HG03159 (cell line): ENCODE measurements around the gene PRM3.
A peak's percentile ranks its signal among the peaks of the same experiment; 100 is the strongest.
"Not testable (repeated sequence)": the region's sequence is repeated elsewhere in the genome, so short reads cannot be mapped to it uniquely, and the experiment has no call there.

ENCODE experiments used
- ATAC-seq: cut with Tn5 transposase; IDR thresholded peaks from one replicate; pipeline ENCODE4 v1.9.1; 2021; ENCODE audit warnings: mild to moderate bottlenecking, moderate library complexity; ENCODE audit not compliant: unreplicated experiment

The PRM3 gene

DNA sequence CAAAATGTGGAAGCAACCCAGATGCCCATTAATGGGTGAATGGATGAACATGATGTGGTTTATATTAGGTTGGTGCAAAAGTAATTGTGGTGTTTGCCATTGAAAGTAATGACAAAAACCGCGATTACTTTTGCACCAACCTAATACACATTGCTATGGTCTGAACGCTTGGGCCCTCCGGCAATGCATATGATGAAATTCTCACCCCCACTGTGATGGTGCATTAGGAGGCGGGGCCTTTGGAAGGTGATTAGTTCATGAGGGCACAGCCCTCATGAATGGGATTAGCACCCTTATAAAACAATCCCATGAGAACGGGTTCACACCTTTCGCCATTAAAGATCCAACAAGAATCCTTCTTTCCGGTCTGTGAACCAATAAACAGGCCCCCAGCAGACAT is 33.0 kb upstream of the PRM3 start:
- ATAC-seq: no peak

DNA sequence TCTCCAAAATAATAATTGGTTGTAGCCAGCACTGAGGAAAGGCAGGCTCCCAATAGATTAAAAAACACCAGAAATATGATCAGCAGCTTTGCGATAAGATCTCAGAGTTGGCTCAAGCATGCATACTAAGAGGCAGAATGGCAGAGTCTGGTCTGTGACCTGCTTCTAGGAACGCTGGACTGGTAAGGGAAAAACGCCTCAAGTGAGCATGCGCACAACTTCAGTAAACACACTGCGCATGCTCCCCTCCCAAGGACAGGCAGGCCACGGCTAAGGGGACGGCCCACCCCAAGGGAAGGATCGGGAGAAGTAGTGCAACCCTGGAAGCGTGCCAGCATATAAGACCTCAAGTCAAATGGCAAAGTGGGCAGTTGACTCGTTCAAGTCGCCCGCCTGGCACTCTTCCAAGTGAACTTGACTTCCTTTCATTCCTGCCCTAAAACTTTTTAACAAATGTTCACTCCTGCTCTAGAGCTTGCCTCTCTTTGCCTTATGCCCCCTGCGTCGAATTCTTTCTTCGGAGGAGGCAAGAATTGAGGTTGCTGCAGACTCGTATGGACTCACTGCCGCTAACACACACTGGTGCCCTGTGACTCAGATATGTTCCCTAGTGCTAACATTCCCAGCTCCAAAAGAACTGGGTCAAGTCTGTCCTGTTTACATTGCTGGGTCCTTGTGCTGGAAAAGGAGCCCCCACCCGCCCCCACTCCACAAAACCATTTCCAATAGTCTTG is 30.1 kb upstream of the PRM3 start:
- no peak for ATAC-seq

- ATAC-seq: no peak
These were observed 29.5 kb upstream of the PRM3 start for GRCh38 chr16:11302977-11303376.

DNA sequence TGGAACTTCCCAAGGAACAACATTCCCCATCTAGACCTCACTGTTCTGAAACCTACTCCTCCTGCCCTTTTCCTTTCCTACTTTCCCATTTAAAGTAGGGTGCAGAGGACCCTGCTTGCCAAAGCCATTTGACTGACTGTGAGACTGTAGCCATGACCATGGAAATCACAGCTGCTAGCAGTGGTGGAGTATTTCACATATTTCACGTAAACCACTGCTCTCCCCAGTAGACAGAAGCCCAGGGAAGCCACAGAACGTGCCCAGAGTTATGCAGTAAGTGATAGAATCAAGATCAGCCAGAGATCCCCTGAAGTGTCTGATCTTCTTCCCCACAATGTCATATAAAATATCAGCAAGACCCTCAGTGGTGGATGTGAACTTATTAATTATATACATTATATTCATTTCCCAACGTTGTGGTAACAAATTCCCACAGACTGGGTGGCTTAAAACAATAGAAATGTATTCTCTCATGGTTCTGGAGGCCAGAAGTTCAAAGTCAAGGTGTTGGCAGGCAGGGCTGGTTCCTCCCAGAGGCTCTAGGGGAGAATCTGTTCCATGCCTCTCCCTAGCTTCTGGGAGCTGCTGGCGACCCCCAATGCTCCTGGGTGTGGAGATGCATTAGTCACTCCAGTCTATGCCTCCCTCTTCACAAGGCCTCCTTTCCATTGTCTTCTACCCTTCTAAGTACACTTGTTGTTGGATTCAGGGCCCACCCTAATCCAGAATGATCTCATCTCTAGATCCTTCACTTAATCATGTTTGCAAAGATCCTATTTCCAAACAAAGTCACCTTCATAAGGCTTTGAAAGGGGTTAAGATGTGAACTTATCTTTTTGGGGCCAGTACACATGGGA is 28.4 kb upstream of the PRM3 start:
- no peak for ATAC-seq

DNA sequence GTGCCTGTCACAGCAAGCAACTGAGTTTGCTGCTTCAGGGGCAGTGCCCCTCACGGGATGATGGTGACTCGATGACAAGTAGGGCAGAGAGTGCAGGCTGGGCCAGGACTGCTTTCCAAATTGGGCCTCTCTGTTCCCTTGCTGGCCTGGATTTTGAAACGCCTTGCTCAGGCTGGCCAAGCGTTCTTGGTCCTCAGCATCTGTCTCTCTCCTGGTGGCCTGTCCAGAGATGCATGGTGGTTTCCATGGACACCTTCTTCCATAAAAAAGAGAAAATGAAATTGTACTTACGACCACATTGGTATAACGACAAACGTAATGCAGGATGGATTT is 27.1 kb upstream of the PRM3 start:
- ATAC-seq: no peak

DNA sequence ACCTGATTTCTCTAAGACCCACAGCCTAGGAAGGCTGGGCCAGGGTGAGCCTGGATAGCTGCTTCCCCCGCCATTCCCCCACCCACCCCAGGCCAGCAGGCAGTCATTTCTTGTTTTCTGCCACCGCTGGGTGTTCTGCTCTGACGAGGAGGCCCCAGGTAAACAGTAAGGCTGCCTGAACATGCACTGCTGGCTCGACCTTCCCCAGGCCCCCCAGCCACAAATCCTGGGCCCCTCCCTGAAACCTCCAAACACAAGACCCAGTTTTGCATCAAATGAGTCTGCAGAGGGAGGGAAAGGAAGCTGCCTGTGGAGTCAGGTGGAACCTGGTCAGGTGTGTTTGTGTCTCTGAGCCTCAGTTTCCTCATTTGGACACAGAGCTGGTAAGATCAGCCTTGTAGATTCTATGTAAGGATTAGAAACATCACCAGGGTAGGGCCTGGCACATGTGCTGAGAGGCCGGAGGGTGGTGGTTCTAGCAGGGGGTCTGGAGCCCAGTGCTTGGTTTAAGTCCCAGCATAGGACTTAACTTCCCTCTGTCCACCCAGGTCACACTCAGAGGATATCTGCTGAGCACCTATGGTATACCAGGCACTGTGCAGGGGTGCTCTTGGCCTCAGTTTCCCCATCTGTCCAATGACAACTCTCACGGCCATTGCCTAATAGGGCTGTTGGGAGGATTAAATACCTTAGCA is 26.6 kb upstream of the PRM3 start:
- no peak for ATAC-seq

GRCh38 chr16:11298950-11299547 is 25.6 kb upstream of the PRM3 start:
- not testable (repeated sequence) for ATAC-seq

- ATAC-seq: no peak
These were observed 24.9 kb upstream of the PRM3 start for GRCh38 chr16:11298143-11298900.

DNA sequence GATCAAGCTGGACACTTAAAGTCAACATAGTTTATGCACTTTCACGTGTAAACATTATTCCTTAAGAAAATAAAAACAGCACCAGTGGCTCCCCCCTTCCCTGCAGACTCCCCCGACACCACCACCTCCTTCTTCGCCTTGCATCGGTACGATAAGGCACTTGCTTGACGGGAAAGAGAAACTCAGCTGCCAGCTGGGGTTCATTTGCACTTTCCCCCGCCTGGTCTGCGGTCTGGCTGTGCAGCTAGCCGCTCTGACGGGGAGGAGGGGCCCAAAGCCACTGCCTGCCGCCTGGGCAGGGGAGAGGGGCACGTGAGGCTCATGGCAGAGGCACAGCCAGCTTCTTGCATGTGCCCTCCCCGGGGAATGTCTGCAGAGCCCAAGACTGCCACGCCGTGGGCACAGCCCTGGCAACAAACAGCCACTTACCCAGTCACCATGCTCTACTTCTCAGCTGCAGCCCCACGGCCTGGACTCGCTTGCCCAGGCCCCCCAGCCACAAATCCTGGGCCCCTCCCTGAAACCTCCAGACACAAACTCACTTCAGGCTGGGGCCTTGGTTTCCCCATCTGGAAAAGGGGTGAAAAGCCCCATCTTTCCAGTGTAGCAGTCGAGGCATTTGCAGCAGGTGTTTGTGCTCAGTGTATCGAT is 24.2 kb upstream of the PRM3 start:
- ATAC-seq: peak; percentile 74

DNA sequence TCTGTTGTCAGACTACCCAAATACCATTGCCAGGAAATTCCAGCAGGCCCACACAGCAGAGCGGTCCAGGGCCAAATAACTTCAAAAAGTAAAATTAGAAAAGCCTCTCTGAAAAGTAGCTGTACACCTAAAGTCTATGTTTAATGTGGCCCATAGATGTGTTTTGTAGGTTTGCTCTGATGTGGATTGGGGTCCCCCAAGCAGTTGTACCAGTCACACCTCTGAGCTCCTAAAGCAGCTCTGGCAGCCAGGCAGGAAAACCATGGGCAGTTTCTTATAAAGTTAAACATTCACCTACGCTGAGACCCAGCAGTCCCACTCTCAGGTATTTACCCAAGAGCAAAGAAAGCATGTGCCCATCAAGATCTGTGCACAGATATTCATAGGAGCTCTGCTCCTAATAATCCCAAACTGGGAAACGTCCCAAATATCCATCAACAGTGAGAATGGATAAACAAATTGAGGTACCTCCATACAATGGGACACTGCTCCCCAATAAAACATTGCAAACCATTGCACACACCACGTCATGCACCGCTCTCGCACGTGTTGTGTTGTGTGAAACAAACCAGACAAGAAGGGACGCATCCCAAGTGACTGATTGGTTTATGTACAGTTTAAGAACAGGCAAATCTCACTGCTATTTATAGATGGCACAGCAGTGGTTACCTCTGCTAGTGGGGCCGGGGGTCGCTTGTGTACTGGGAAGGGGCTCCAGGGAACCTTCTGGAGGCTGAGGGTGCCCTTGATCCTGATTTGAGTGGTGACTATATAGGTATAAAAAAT is 23.5 kb upstream of the PRM3 start:
- peak; percentile 19 for ATAC-seq

- ATAC-seq: no peak
These were observed 22.9 kb upstream of the PRM3 start for GRCh38 chr16:11296351-11296705.

GRCh38 chr16:11295672-11296071 is 22.2 kb upstream of the PRM3 start:
- ATAC-seq: no peak

DNA sequence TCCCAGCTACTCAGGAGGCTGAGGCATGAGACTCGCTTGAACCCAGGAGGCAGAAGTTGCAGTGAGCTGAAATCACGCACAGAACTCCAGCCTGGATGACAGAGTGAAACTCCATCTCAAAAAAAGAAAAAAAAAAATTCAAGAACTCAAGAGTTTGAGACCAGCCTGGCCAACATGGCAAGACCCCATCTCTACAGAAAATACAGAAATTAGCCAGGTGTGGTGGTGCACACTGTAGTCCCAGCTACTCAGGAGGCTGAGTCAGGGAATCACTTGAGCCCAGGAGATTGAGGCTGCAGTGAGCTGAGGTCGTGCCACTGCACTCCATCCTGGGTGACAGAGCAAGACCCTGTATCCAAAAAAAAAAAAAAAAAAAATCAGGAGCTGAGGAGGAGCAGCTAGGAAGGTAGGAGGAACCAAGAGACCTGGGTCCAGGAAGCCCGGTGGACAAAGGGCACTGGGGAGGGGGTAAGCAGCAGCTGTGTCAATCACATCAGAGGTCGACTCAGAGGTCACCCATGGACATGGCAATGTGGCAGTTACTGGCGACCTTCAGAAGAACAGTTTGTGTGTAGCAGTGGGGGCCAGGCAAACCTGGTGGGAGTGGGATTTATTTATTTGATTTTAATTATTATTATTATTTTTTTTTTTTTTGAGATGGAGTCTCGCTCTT is 18.8 kb upstream of the PRM3 start:
- no peak for ATAC-seq

- ATAC-seq: no peak
These were observed 17.8 kb upstream of the PRM3 start for GRCh38 chr16:11291091-11291703.

GRCh38 chr16:11290102-11290893 is 16.9 kb upstream of the PRM3 start:
- no peak for ATAC-seq

DNA sequence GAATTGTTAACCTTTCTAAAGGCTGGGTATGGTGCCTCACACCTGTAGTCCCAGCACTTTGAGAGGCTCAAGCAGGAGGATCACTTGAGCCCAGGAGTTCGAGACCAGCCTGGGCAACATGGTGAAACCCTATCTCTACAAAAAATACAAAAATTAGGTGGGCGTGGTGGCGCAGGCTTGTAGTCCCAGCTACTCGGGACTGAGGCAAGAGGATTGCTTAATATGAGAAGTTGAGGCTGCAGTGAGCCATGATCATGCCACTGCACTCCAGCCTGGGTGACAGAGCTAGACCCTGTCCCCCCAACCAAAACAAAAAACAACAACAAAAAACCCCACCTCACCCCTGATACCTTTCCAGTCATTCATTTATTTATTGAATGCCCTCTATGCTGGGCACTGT is 16.3 kb upstream of the PRM3 start:
- ATAC-seq: not testable (repeated sequence)

DNA sequence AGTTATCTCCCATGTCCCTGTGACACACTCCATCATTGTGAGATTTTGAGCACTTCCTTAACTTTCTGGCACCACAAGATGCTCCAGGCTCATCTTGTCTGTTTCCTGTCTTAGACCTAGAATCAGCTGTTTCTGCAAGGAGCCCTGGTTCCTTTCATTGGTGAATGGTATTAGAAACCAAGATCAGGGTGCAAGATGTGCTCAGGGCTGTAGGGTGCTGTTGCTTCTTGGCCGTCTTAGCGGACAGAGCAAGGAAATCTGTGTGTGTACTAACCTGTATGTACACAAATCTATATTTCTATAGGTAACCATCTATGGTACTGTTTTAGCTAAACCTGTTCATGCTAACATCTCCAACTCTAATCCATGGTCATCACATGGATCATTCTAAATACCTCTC is 15.8 kb upstream of the PRM3 start:
- no peak for ATAC-seq

DNA sequence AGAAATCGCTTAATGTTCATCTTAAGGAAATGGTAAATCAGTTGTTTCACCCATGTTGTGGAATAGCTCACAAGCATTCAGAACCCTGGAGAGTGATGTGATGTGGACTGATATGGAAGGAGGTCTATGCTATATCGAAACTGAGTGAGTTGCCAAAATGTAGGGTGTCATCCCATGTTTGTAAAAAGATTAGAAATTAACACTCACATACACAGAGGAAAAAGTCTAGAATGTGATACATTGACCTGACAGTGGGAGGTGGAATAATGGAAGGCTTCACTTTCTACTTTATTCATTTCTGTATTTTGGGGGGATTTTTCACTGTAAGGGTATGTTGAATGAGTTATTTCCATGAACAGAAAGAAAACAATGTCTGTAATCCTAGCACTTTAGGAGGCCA is 12.4 kb upstream of the PRM3 start:
- no peak for ATAC-seq
